K562 (cell line): ENCODE measurements around the gene BFSP2. TPM values are rescaled to one million over a fixed set of nuclear protein-coding genes. Genes with fewer than 3 reads are reported as not detected.

ENCODE experiments used
- MCM2 ChIP-seq: fragments of 450-650 bp; IDR thresholded peaks from 2 replicates; pipeline ENCODE4 v1.6.1; 2017; ENCODE audit warnings: low read depth, mild to moderate bottlenecking
- PHB2 ChIP-seq: fragments of 450-650 bp; IDR thresholded peaks from 2 replicates; pipeline ENCODE4 v1.6.1; 2017; ENCODE audit warnings: low read depth
- RHOXF2B ChIP-seq: fragments of 250-450 bp; sonication (Bioruptor Pico); conservative IDR thresholded peaks from 2 replicates; pipeline ENCODE4 v1.5.1; 2021
- SRSF7 ChIP-seq: fragments of 200-400 bp; formaldehyde crosslinking; optimal IDR thresholded peaks from 2 replicates; pipeline ENCODE3; 2017; ENCODE audit warnings: mild to moderate bottlenecking, low read depth, low read length
- ZNF445 ChIP-seq: fragments of 250-450 bp; sonication (Bioruptor Pico); IDR thresholded peaks from 2 replicates; pipeline ENCODE4 v1.4.0; 2020; ENCODE audit warnings: low read depth, mild to moderate bottlenecking, moderate library complexity
- polyA plus RNA-seq, 8 experiments: library from polyadenylated mRNA; depleted of rRNA in 4 of 8; stranded (reverse) in 5 of 8; unstranded in 3 of 8; fragments of >200 nt; fragmentation: Nextera tagmentation in 2 of 8; fragmentation: Illumina TruSeq in 1 of 8; extraction: Ambion mirVana in 2 of 8; extraction: Trizol in 1 of 8; gene quantifications; 2 replicates each; pipeline versions ENCODE4 v1.2.1 to v1.2.3, GENCODE V29; 2011 to 2014; ENCODE audit warnings: inconsistent platforms in 1 of 8, missing spikeins in 1 of 8
- total RNA-seq, 7 experiments: library from RNA; depleted of rRNA in 6 of 7; stranded (reverse); fragments of >200 nt in 6 of 7; fragmentation: Illumina TruSeq in 2 of 7; extraction: Trizol in 2 of 7; gene quantifications; 2 replicates each; pipeline versions ENCODE4 v1.2.1 to v1.2.3, GENCODE V29; 2011 to 2021; ENCODE audit warnings: low replicate concordance in 1 of 7
- TF ChIP-seq, protein P1 (sequence below): sonication (generic); formaldehyde crosslinking; IDR thresholded peaks from 2 replicates; pipeline ENCODE4 v1.8.1; 2022; ENCODE audit warnings: missing genetic modification reagents
- TF ChIP-seq, protein P2 (sequence below): sonication (generic); formaldehyde crosslinking; IDR thresholded peaks from 2 replicates; pipeline ENCODE4 v1.8.1; 2023; ENCODE audit warnings: mild to moderate bottlenecking, missing genetic modification reagents
- TF ChIP-seq, protein P3 (sequence below): fragments of 250-450 bp; sonication (Bioruptor Pico); IDR thresholded peaks from 2 replicates; pipeline ENCODE4 v1.4.0; 2020; ENCODE audit warnings: borderline replicate concordance
- TF ChIP-seq, protein P4 (sequence below): fragments of 250-450 bp; sonication (Bioruptor Pico); IDR thresholded peaks from 2 replicates; pipeline ENCODE4 v1.5.0; 2021

Gene BFSP2
- total and polyA plus RNA-seq, 9 of the 15 experiments (the other 6 are each of a cell fraction or from before 2014, with no cell fraction given), result not detected

DNA sequence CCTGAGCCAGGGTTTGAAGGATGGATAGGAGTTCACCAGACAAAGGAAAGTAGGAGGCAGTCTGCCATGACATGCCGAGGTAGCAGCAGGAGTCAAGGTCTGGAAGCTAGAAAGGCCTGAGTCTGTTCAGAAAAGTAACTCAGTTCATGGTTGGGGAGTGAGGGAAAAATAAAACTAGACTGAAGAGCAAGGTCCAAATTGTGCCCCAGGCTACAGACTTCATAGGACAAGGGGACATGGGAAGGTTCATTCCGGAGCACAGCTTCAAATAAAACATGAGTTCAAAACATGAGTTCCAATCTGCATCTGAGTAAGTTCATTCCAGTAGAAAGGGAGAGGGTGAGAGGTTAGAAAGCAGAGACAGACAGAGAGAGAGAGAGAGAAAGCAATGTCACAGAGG, 39.7 kb downstream of the BFSP2 start (continued):
- TF ChIP-seq, protein P1, sequence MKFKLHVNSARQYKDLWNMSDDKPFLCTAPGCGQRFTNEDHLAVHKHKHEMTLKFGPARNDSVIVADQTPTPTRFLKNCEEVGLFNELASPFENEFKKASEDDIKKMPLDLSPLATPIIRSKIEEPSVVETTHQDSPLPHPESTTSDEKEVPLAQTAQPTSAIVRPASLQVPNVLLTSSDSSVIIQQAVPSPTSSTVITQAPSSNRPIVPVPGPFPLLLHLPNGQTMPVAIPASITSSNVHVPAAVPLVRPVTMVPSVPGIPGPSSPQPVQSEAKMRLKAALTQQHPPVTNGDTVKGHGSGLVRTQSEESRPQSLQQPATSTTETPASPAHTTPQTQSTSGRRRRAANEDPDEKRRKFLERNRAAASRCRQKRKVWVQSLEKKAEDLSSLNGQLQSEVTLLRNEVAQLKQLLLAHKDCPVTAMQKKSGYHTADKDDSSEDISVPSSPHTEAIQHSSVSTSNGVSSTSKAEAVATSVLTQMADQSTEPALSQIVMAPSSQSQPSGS (CRISPR knock-in tag), result no peak
- TF ChIP-seq, protein P2, sequence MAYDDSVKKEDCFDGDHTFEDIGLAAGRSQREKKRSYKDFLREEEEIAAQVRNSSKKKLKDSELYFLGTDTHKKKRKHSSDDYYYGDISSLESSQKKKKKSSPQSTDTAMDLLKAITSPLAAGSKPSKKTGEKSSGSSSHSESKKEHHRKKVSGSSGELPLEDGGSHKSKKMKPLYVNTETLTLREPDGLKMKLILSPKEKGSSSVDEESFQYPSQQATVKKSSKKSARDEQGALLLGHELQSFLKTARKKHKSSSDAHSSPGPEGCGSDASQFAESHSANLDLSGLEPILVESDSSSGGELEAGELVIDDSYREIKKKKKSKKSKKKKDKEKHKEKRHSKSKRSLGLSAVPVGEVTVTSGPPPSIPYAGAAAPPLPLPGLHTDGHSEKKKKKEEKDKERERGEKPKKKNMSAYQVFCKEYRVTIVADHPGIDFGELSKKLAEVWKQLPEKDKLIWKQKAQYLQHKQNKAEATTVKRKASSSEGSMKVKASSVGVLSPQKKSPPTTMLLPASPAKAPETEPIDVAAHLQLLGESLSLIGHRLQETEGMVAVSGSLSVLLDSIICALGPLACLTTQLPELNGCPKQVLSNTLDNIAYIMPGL (CRISPR knock-in tag), result no peak
- TF ChIP-seq PHB2 (no peak), ZNF445 (CRISPR knock-in tag) (no peak), MCM2 (no peak), RHOXF2B (no peak), SRSF7 (no peak)
- TF ChIP-seq, protein P3, sequence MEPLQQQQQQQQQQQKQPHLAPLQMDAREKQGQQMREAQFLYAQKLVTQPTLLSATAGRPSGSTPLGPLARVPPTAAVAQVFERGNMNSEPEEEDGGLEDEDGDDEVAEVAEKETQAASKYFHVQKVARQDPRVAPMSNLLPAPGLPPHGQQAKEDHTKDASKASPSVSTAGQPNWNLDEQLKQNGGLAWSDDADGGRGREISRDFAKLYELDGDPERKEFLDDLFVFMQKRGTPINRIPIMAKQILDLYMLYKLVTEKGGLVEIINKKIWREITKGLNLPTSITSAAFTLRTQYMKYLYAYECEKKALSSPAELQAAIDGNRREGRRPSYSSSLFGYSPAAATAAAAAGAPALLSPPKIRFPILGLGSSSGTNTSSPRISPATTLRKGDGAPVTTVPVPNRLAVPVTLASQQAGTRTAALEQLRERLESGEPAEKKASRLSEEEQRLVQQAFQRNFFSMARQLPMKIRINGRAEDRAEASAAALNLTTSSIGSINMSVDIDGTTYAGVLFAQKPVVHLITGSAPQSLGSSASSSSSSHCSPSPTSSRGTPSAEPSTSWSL (CRISPR knock-in tag), result no peak
- TF ChIP-seq, protein P4, sequence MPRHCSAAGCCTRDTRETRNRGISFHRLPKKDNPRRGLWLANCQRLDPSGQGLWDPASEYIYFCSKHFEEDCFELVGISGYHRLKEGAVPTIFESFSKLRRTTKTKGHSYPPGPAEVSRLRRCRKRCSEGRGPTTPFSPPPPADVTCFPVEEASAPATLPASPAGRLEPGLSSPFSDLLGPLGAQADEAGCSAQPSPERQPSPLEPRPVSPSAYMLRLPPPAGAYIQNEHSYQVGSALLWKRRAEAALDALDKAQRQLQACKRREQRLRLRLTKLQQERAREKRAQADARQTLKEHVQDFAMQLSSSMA (CRISPR knock-in tag), result no peak
- TF ChIP-seq, all 486 proteins: peak for 0
